ENCODE results near the gene HSBP1. TPM values are rescaled to one million over a fixed set of nuclear protein-coding genes. Genes with fewer than 3 reads are reported as not detected.

HSBP1 gene
- total RNA-seq, 1 donor = 14.4 TPM

- no peak overlapping the region for H3K4me3 ChIP-seq (ENCODE audit: low read length)
- H3K27me3 ChIP-seq (ENCODE audit: insufficient read depth, low read length) = peaks cover 5% of the 10 kb centered on the region
- H3K9me3 ChIP-seq (ENCODE audit: low read depth, low read length) = no peaks in the 10 kb centered on the region
- peaks cover 46% of the 10 kb centered on the region for H3K4me1 ChIP-seq (ENCODE audit: insufficient read depth, low read length)
These were observed 34.5 kb downstream of the HSBP1 start for GRCh38 chr16:83842291-83842690.

GRCh38 chr16:83842756-83843507, 35.2 kb downstream of the HSBP1 start:
- Histone ChIP-seq H3K4me1 (ENCODE audit: insufficient read depth, low read length) (peaks cover 52% of the 10 kb centered on the region), H3K4me3 (ENCODE audit: low read length) (no peak overlapping the region), H3K9me3 (ENCODE audit: low read depth, low read length) (no peaks in the 10 kb centered on the region), H3K27me3 (ENCODE audit: insufficient read depth, low read length) (no peaks in the 10 kb centered on the region)

- peaks cover 58% of the 10 kb centered on the region for H3K4me1 ChIP-seq (ENCODE audit: insufficient read depth, low read length)
- no peaks in the 10 kb centered on the region for H3K9me3 ChIP-seq (ENCODE audit: low read depth, low read length)
- H3K4me3 ChIP-seq (ENCODE audit: low read length) = no peak overlapping the region
- H3K27me3 ChIP-seq (ENCODE audit: insufficient read depth, low read length) = no peaks in the 10 kb centered on the region
These were observed 35.9 kb downstream of the HSBP1 start for GRCh38 chr16:83843657-83844056.

GRCh38 chr16:83845263-83845662, 37.5 kb downstream of the HSBP1 start:
- Histone ChIP-seq H3K27me3 (ENCODE audit: insufficient read depth, low read length) (no peaks in the 10 kb centered on the region), H3K9me3 (ENCODE audit: low read depth, low read length) (no peaks in the 10 kb centered on the region), H3K4me1 (ENCODE audit: insufficient read depth, low read length) (peaks cover 58% of the 10 kb centered on the region), H3K4me3 (ENCODE audit: low read length) (no peak overlapping the region)

GRCh38 chr16:83847371-83848225, 39.8 kb downstream of the HSBP1 start:
- Histone ChIP-seq H3K4me1 (ENCODE audit: insufficient read depth, low read length) (peaks cover 48% of the 10 kb centered on the region), H3K27me3 (ENCODE audit: insufficient read depth, low read length) (no peaks in the 10 kb centered on the region), H3K9me3 (ENCODE audit: low read depth, low read length) (no peaks in the 10 kb centered on the region), H3K4me3 (ENCODE audit: low read length) (no peak overlapping the region)

- Histone ChIP-seq H3K9me3 (ENCODE audit: low read depth, low read length) (no peaks in the 10 kb centered on the region), H3K4me1 (ENCODE audit: insufficient read depth, low read length) (peaks cover 30% of the 10 kb centered on the region), H3K4me3 (ENCODE audit: low read length) (no peak overlapping the region), H3K27me3 (ENCODE audit: insufficient read depth, low read length) (no peaks in the 10 kb centered on the region)
These were observed 41.6 kb downstream of the HSBP1 start for GRCh38 chr16:83849421-83849820.

- no peak overlapping the region for H3K4me3 ChIP-seq (ENCODE audit: low read length)
- H3K9me3 ChIP-seq (ENCODE audit: low read depth, low read length) = no peaks in the 10 kb centered on the region
- H3K27me3 ChIP-seq (ENCODE audit: insufficient read depth, low read length) = no peaks in the 10 kb centered on the region
- peaks cover 24% of the 10 kb centered on the region for H3K4me1 ChIP-seq (ENCODE audit: insufficient read depth, low read length)
These were observed 43.2 kb downstream of the HSBP1 start for GRCh38 chr16:83850947-83851346.

- H3K4me1 ChIP-seq (ENCODE audit: insufficient read depth, low read length) = peaks cover 20% of the 10 kb centered on the region
- H3K4me3 ChIP-seq (ENCODE audit: low read length) = no peak overlapping the region
- no peaks in the 10 kb centered on the region for H3K9me3 ChIP-seq (ENCODE audit: low read depth, low read length)
- H3K27me3 ChIP-seq (ENCODE audit: insufficient read depth, low read length) = no peaks in the 10 kb centered on the region
These were observed 43.7 kb downstream of the HSBP1 start for GRCh38 chr16:83851473-83851872.

GRCh38 chr16:83852774-83853173, 45.0 kb downstream of the HSBP1 start:
- Histone ChIP-seq H3K4me1 (ENCODE audit: insufficient read depth, low read length) (peaks cover 7% of the 10 kb centered on the region), H3K4me3 (ENCODE audit: low read length) (no peak overlapping the region), H3K27me3 (ENCODE audit: insufficient read depth, low read length) (no peaks in the 10 kb centered on the region)

GRCh38 chr16:83853834-83854233, 46.1 kb downstream of the HSBP1 start:
- no peaks in the 10 kb centered on the region for H3K27me3 ChIP-seq (ENCODE audit: insufficient read depth, low read length)

More at GRCh38 chr16:83852774-83853173, 45.0 kb downstream of the HSBP1 start:
- no peaks in the 10 kb centered on the region for H3K9me3 ChIP-seq (ENCODE audit: low read depth, low read length)

GRCh38 chr16:83854420-83854819, 46.6 kb downstream of the HSBP1 start:
- H3K4me3 ChIP-seq (ENCODE audit: low read length) = no peak overlapping the region
- H3K4me1 ChIP-seq (ENCODE audit: insufficient read depth, low read length) = no peaks in the 10 kb centered on the region
- no peaks in the 10 kb centered on the region for H3K9me3 ChIP-seq (ENCODE audit: low read depth, low read length)
- H3K27me3 ChIP-seq (ENCODE audit: insufficient read depth, low read length) = no peaks in the 10 kb centered on the region

More at GRCh38 chr16:83853834-83854233, 46.1 kb downstream of the HSBP1 start:
- Histone ChIP-seq H3K9me3 (ENCODE audit: low read depth, low read length) (no peaks in the 10 kb centered on the region), H3K4me3 (ENCODE audit: low read length) (no peak overlapping the region), H3K4me1 (ENCODE audit: insufficient read depth, low read length) (no peaks in the 10 kb centered on the region)

GRCh38 chr16:83856792-83857191, 49.0 kb downstream of the HSBP1 start:
- Histone ChIP-seq H3K9me3 (ENCODE audit: low read depth, low read length) (no peaks in the 10 kb centered on the region), H3K4me1 (ENCODE audit: insufficient read depth, low read length) (no peaks in the 10 kb centered on the region), H3K4me3 (ENCODE audit: low read length) (no peak overlapping the region), H3K27me3 (ENCODE audit: insufficient read depth, low read length) (no peaks in the 10 kb centered on the region)

GRCh38 chr16:83859265-83859664, 51.5 kb downstream of the HSBP1 start:
- Histone ChIP-seq H3K9me3 (ENCODE audit: low read depth, low read length) (no peaks in the 10 kb centered on the region), H3K4me1 (ENCODE audit: insufficient read depth, low read length) (no peaks in the 10 kb centered on the region), H3K27me3 (ENCODE audit: insufficient read depth, low read length) (no peaks in the 10 kb centered on the region), H3K4me3 (ENCODE audit: low read length) (no peak overlapping the region)

- Histone ChIP-seq H3K9me3 (ENCODE audit: low read depth, low read length) (no peaks in the 10 kb centered on the region), H3K4me3 (ENCODE audit: low read length) (no peak overlapping the region), H3K27me3 (ENCODE audit: insufficient read depth, low read length) (no peaks in the 10 kb centered on the region), H3K4me1 (ENCODE audit: insufficient read depth, low read length) (no peaks in the 10 kb centered on the region)
These were observed 54.9 kb downstream of the HSBP1 start for GRCh38 chr16:83862661-83863060.

GRCh38 chr16:83863682-83864081, 55.9 kb downstream of the HSBP1 start:
- Histone ChIP-seq H3K4me3 (ENCODE audit: low read length) (no peak overlapping the region), H3K4me1 (ENCODE audit: insufficient read depth, low read length) (no peaks in the 10 kb centered on the region), H3K27me3 (ENCODE audit: insufficient read depth, low read length) (no peaks in the 10 kb centered on the region), H3K9me3 (ENCODE audit: low read depth, low read length) (no peaks in the 10 kb centered on the region)
